B cell (primary cell): ENCODE data around the gene AUTS2. TPM values are rescaled to one million over a fixed set of nuclear protein-coding genes. Genes with fewer than 3 reads are reported as not detected.

Experiments
- ATAC-seq: fragments of 200-7000 bp; cut with Tn5 transposase; one replicate; pipeline ENCODE4 v1.10.0; 2021; ENCODE audit warnings: low read depth, mild to moderate bottlenecking, moderate number of reproducible peaks, moderate library complexity
- CTCF ChIA-PET: fragments of 350-600 bp; sonication (Branson Sonifier 250); formaldehyde crosslinking; loops from one replicate; lab custom pipeline; 2021; ENCODE audit warnings: antibody characterized with exemption, inconsistent platforms; lab: Charles Lee
- POLR2A ChIA-PET: fragments of 350-600 bp; sonication (Branson Sonifier 250); formaldehyde crosslinking; loops from one replicate; lab custom pipeline; 2021; ENCODE audit warnings: antibody characterized with exemption; lab: Charles Lee
- DNase-seq: peaks from one replicate; pipeline ENCODE4 v3.0.0; 2013
- H2AFZ ChIP-seq: 2 replicates; pipeline ENCODE4 v1.6.1; 2012; ENCODE audit warnings: mild to moderate bottlenecking, low read depth, low read length; ENCODE audit not compliant: insufficient read depth, poor library complexity, severe bottlenecking
- H3K27ac ChIP-seq, 2 donors: 1 replicate in 1 of 2; 2 replicates in 1 of 2; pipeline ENCODE4 v1.5.1; 2012 to 2013; ENCODE audit warnings: low read length in 2 of 2, mild to moderate bottlenecking in 2 of 2, moderate library complexity in 1 of 2
- H3K27me3 ChIP-seq, 4 experiments: fragments of 200-600 bp in 1 of 4; sonication (generic) in 1 of 4; replicated peaks in 1 of 4; 1 replicate in 2 of 4; 2 replicates in 2 of 4; pipeline versions ENCODE4 v1.6.1 to v1.7.0; 2013 to 2016; ENCODE audit warnings: low read length in 3 of 4, mild to moderate bottlenecking in 2 of 4, mixed read lengths in 1 of 4, moderate library complexity in 1 of 4; ENCODE audit not compliant: insufficient read depth in 4 of 4, control insufficient read depth in 3 of 4; ENCODE audit errors: control extremely low read depth in 1 of 4
- H3K36me3 ChIP-seq, 2 experiments: replicated peaks in 1 of 2; 1 replicate in 1 of 2; 2 replicates in 1 of 2; pipeline versions ENCODE4 v1.6.1 to v1.7.1; 2013; ENCODE audit warnings: low read length in 1 of 2; ENCODE audit not compliant: insufficient read depth in 2 of 2, control insufficient read depth in 1 of 2; ENCODE audit errors: control extremely low read depth in 1 of 2, extremely low read depth in 1 of 2
- H3K4me1 ChIP-seq, 2 donors: fragments of 200-600 bp in 1 of 2; sonication (generic) in 1 of 2; 1 replicate in 1 of 2; 2 replicates in 1 of 2; pipeline versions ENCODE4 v1.5.1 to v1.6.1; 2013 to 2017; ENCODE audit warnings: low read length in 2 of 2; ENCODE audit not compliant: control insufficient read depth in 2 of 2, insufficient read depth in 2 of 2
- H3K4me2 ChIP-seq: replicated peaks from 2 replicates; pipeline ENCODE3; 2012; ENCODE audit warnings: mild to moderate bottlenecking, low read depth, low read length; ENCODE audit not compliant: poor library complexity, severe bottlenecking
- H3K4me3 ChIP-seq, 5 experiments: fragments of 200-600 bp in 1 of 5; sonication (generic) in 1 of 5; 1 replicate in 3 of 5; 2 replicates in 2 of 5; pipeline versions ENCODE4 v1.5.1 to v1.7.0; 2011 to 2016; ENCODE audit warnings: low read length in 4 of 5, mild to moderate bottlenecking in 4 of 5, low read depth in 2 of 5, control low read depth in 1 of 5, moderate library complexity in 1 of 5; ENCODE audit not compliant: insufficient read depth in 1 of 5; ENCODE audit errors: control extremely low read depth in 1 of 5, extremely low read depth in 1 of 5
- H3K79me2 ChIP-seq: fragments of 200-600 bp; sonication (generic); one replicate; pipeline ENCODE4 v1.6.0; 2016; ENCODE audit warnings: low read length; ENCODE audit not compliant: control insufficient read depth, insufficient read depth
- H3K9ac ChIP-seq: fragments of 200-600 bp; sonication (generic); 2 replicates; pipeline ENCODE4 v1.6.1; 2017; ENCODE audit warnings: mild to moderate bottlenecking, low read length, moderate library complexity
- H3K9me3 ChIP-seq, 3 donors: one replicate each; pipeline versions ENCODE4 v1.6.1 to v1.7.1; 2013; ENCODE audit warnings: low read length in 2 of 3; ENCODE audit not compliant: control insufficient read depth in 2 of 3, insufficient read depth in 1 of 3; ENCODE audit errors: control extremely low read depth in 1 of 3
- H4K20me1 ChIP-seq: 2 replicates; pipeline ENCODE4 v1.6.0; 2012; ENCODE audit warnings: mild to moderate bottlenecking, low read length; ENCODE audit not compliant: insufficient read depth, control insufficient read depth, poor library complexity, severe bottlenecking
- H3K27ac Mint-ChIP-seq: one replicate; pipeline ENCODE4 v1.8.0; 2021; ENCODE audit warnings: mixed read lengths
- H3K27me3 Mint-ChIP-seq: one replicate; pipeline ENCODE4 v1.8.0; 2021; ENCODE audit warnings: mixed read lengths
- H3K4me1 Mint-ChIP-seq: one replicate; pipeline ENCODE4 v1.8.0; 2021; ENCODE audit warnings: mixed read lengths
- H3K4me3 Mint-ChIP-seq: one replicate; pipeline ENCODE4 v1.8.0; 2021; ENCODE audit warnings: mixed read lengths
- H3K9me3 Mint-ChIP-seq: one replicate; pipeline ENCODE4 v1.8.0; 2022; ENCODE audit warnings: mixed read lengths; ENCODE audit not compliant: insufficient read depth
- CTCF ChIP-seq: fragments of 200-600 bp; IDR thresholded peaks from one replicate; pipeline ENCODE4 v1.8.0; 2022; ENCODE audit warnings: antibody characterized with exemption, mild to moderate bottlenecking
- EZH2 ChIP-seq: IDR thresholded peaks from 2 replicates; pipeline ENCODE4 v1.6.1; 2012; ENCODE audit warnings: borderline replicate concordance, low read depth, mild to moderate bottlenecking, moderate library complexity, low read length; ENCODE audit not compliant: insufficient read depth, poor library complexity, severe bottlenecking
- WGBS: methylation state at CpG from one replicate; pipeline ENCODE4 v1.1.5; 2013; ENCODE audit warnings: missing lambda C conversion rate; ENCODE audit not compliant: insufficient coverage; 5-methylcytosine and 5-hydroxymethylcytosine counted together
- intact Hi-C: fragments of 100-400 bp; cut with micrococcal nuclease; formaldehyde crosslinking; loops from one replicate; pipeline ENCODE4 v1.10.0; 2022
- polyA plus RNA-seq: library from polyadenylated mRNA; depleted of rRNA; stranded (reverse); fragments of >200 nt; gene quantifications from 2 replicates; pipeline ENCODE4 v1.2.3, GENCODE V29; 2012
- total RNA-seq, 2 donors: library from RNA; stranded (reverse); fragments of 120-200 nt in 1 of 2; gene quantifications; 1 replicate in 1 of 2; 2 replicates in 1 of 2; pipeline versions ENCODE4 v1.2.3 to v1.2.4, GENCODE V29; 2013 to 2022

AUTS2 gene
- total and polyA plus RNA-seq, 2 donors (not counting 1 experiment from before 2014, with no cell fraction given), result 22.3 to 35.0 TPM

GRCh38 chr7:70405241-70405640, 807.0 kb downstream of the AUTS2 start:
- Histone ChIP-seq H3K27me3 (no peaks in the 10 kb centered on the region), H4K20me1 (no peaks in the 10 kb centered on the region), H3K36me3 (no peaks in the 10 kb centered on the region), H3K9me3 (no peaks in the 10 kb centered on the region), H3K27ac (no peak overlapping the region), H3K4me1 (peaks cover 59 to 62% of the 10 kb centered on the region in 2 donors), H3K79me2 (no peaks in the 10 kb centered on the region), H3K9ac (no peak overlapping the region), H2AFZ (no peak overlapping the region), H3K4me3 (no peak overlapping the region), H3K4me2 (no peak overlapping the region)
- no peak for DNase-seq
- Mint-ChIP-seq H3K27ac (no peak overlapping the region), H3K9me3 (no peaks in the 10 kb centered on the region), H3K4me1 (peaks cover 65% of the 10 kb centered on the region), H3K27me3 (no peaks in the 10 kb centered on the region), H3K4me3 (no peak overlapping the region)
- intact Hi-C loops, result no loop called here
- TF ChIP-seq CTCF, result no peak
- TF ChIP-seq EZH2, result no peak
- ChIA-PET POLR2A (no interaction called here), CTCF (no interaction called here)
- no CpG with 5 or more reads among the region's 5 CpGs for WGBS
- ATAC-seq, result no peak

GRCh38 chr7:70406186-70406949, 808.1 kb downstream of the AUTS2 start:
- intact Hi-C loops, result no loop called here
- POLR2A ChIA-PET, result no interaction called here
- TF ChIP-seq EZH2 (no peak), CTCF (no peak)

More at GRCh38 chr7:70406186-70406949, 808.1 kb downstream of the AUTS2 start:
- WGBS, result 19% methylated on average over 6 of the region's 12 CpGs
- Histone ChIP-seq H3K27ac (peak overlapping the region in 1 of 2 donors; percentile 5), H3K4me1 (peaks cover 49 to 55% of the 10 kb centered on the region in 2 donors), H3K4me3 (peak overlapping the region in 1 of 5 experiments; percentile 5), H3K9ac (peak overlapping the region; percentile 24), H3K27me3 (no peaks in the 10 kb centered on the region), H3K36me3 (no peaks in the 10 kb centered on the region), H2AFZ (no peak overlapping the region), H3K4me2 (peak overlapping the region; percentile 54), H3K79me2 (no peaks in the 10 kb centered on the region), H4K20me1 (no peaks in the 10 kb centered on the region), H3K9me3 (no peaks in the 10 kb centered on the region)
- Mint-ChIP-seq H3K27ac (peak overlapping the region; percentile 5), H3K4me3 (peak overlapping the region; percentile 48), H3K4me1 (peaks cover 62% of the 10 kb centered on the region), H3K27me3 (no peaks in the 10 kb centered on the region), H3K9me3 (no peaks in the 10 kb centered on the region)
- no peak for ATAC-seq
- CTCF ChIA-PET, result no interaction called here
- DNase-seq, result peak; percentile 25
